Activated CD8-positive, alpha-beta T cell treated with anti-CD3 and anti-CD28 coated beads for 36 hours (primary cell): ENCODE measurements around the gene CFAP299. TPM values are rescaled to one million over a fixed set of nuclear protein-coding genes. Genes with fewer than 3 reads are reported as not detected.

Source experiments
- ATAC-seq: fragments of 200-7000 bp; cut with Tn5 transposase; one replicate; pipeline ENCODE4 v1.10.0; 2021; ENCODE audit warnings: mild to moderate bottlenecking, moderate library complexity
- CTCF ChIA-PET: fragments of 350-600 bp; sonication (Branson Sonifier 250); formaldehyde crosslinking; loops from one replicate; lab custom pipeline; 2021; ENCODE audit warnings: antibody characterized with exemption; lab: Charles Lee
- POLR2A ChIA-PET: fragments of 350-600 bp; sonication (Branson Sonifier 250); formaldehyde crosslinking; loops from one replicate; lab custom pipeline; 2021; ENCODE audit warnings: antibody characterized with exemption; lab: Charles Lee
- DNase-seq: peaks from one replicate; pipeline ENCODE4 v3.0.0-alpha.2; 2020
- H3K27ac Mint-ChIP-seq: one replicate; pipeline ENCODE4 v1.8.0; 2021; ENCODE audit warnings: mild to moderate bottlenecking, mixed read lengths
- H3K27me3 Mint-ChIP-seq: one replicate; pipeline ENCODE4 v1.8.0; 2021; ENCODE audit warnings: mixed read lengths
- H3K36me3 Mint-ChIP-seq: one replicate; pipeline ENCODE4 v1.8.0; 2021; ENCODE audit warnings: low read depth, mixed read lengths
- H3K4me1 Mint-ChIP-seq: one replicate; pipeline ENCODE4 v1.8.0; 2021; ENCODE audit warnings: low read depth, mixed read lengths
- H3K4me3 Mint-ChIP-seq: one replicate; pipeline ENCODE4 v1.8.0; 2021; ENCODE audit warnings: mild to moderate bottlenecking, moderate library complexity, mixed read lengths
- H3K9me3 Mint-ChIP-seq: one replicate; pipeline ENCODE4 v1.8.0; 2021; ENCODE audit warnings: mixed read lengths
- CTCF ChIP-seq: fragments of 200-600 bp; IDR thresholded peaks from one replicate; pipeline ENCODE4 v1.8.0; 2022; ENCODE audit warnings: antibody characterized with exemption, mild to moderate bottlenecking
- intact Hi-C: fragments of 100-400 bp; cut with micrococcal nuclease; formaldehyde crosslinking; loops from one replicate; pipeline ENCODE4 v1.10.0; 2022
- total RNA-seq, 2 experiments: library from RNA; stranded (reverse); gene quantifications; one replicate each; pipeline ENCODE4 v1.2.3, GENCODE V29; 2021

CFAP299 gene
- total RNA-seq, 2 experiments from 2014 or later, result not detected

DNA sequence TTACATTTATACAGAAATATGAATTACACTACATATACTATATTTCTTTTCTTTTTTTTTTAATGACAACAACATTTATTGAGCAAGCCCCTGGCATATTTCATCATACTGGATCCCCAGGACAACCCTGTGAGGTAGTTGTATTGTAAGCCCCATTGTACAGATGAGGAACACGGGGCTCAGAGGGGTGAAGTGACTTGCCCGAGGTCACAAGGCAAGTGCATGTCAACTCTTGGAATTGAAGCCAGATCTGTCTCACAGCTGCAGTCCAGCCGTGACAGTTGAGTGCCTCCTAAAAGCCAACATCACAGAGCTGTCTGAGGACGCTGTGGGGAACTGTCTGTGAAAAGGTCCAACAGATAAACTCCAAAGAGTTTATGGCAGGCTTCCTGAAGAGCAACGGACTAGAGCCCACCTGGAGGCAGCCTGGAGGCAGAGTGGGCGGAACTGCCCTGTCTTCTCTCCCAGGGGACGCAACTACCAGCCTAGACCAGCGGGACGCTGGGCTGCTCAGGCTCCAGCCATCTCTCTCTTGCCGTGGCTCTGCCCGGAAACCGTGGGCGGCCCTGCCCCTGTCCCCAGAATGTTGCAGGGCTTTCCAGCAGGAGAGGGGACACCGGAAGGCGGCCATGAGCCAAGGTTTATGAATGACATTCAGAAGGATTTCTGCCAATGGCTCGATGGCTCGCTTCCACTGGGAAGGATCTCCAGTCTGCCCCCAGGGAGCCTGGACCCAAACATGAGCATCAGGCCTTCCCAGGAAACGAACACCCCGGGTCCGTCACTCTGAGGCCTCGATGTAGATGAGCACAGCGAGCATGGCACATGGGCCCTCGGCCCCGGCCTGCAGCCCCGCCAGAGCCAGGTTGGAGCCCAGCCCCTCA, 50.1 kb downstream of the CFAP299 start:
- Mint-ChIP-seq H3K9me3 (no peaks in the 10 kb centered on the region), H3K4me1 (no peaks in the 10 kb centered on the region), H3K36me3 (no peaks in the 10 kb centered on the region), H3K27me3 (no peaks in the 10 kb centered on the region), H3K27ac (no peak overlapping the region), H3K4me3 (no peak overlapping the region)
- ChIA-PET POLR2A (no interaction called here), CTCF (no interaction called here)
- ATAC-seq (no peak), DNase-seq (no peak)
- TF ChIP-seq CTCF, result no peak
- intact Hi-C loops, result no loop called here

- Mint-ChIP-seq H3K36me3 (no peaks in the 10 kb centered on the region), H3K9me3 (no peaks in the 10 kb centered on the region), H3K27me3 (no peaks in the 10 kb centered on the region), H3K4me1 (no peaks in the 10 kb centered on the region), H3K4me3 (no peak overlapping the region), H3K27ac (no peak overlapping the region)
- TF ChIP-seq CTCF, result no peak
- CTCF ChIA-PET, result no interaction called here
- ATAC-seq (no peak), DNase-seq (no peak)
- intact Hi-C loops, result no loop called here
- POLR2A ChIA-PET, result no interaction called here
Measured at GRCh38 chr4:80386281-80386886, 50.9 kb downstream of the CFAP299 start.

GRCh38 chr4:80387390-80388283, 52.1 kb downstream of the CFAP299 start:
- no peak overlapping the region for H3K27ac Mint-ChIP-seq
- intact Hi-C loops, result no loop called here
- no peaks in the 10 kb centered on the region for H3K4me1 Mint-ChIP-seq
- POLR2A ChIA-PET, result no interaction called here
- DNase-seq (no peak), ATAC-seq (no peak)
- no peaks in the 10 kb centered on the region for H3K27me3 Mint-ChIP-seq
- no peaks in the 10 kb centered on the region for H3K36me3 Mint-ChIP-seq
- H3K4me3 Mint-ChIP-seq, result no peak overlapping the region
- CTCF ChIA-PET, result no interaction called here
- no peaks in the 10 kb centered on the region for H3K9me3 Mint-ChIP-seq
- TF ChIP-seq CTCF, result no peak

DNA sequence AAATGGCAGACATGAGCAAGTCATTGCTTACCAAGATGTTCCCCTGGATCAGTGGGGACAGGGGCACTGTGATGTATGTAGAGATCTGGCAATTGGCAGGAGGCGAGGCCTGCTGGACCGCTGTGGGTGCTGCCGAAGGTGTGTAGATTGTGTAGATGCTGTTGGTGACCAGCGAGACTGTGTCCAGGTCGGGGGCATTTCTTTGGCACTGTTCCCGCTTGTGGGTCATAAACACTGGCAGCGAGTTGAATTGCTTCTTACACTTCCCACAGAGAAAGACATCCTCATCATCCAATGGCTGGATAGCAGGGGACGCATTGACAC, 52.7 kb downstream of the CFAP299 start:
- Mint-ChIP-seq H3K27ac (no peak overlapping the region), H3K4me1 (no peaks in the 10 kb centered on the region), H3K27me3 (no peaks in the 10 kb centered on the region), H3K36me3 (no peaks in the 10 kb centered on the region), H3K9me3 (no peaks in the 10 kb centered on the region), H3K4me3 (no peak overlapping the region)
- ATAC-seq, result no peak
- DNase-seq, result no peak
- intact Hi-C loops, result no loop called here
- CTCF ChIA-PET, result no interaction called here
- POLR2A ChIA-PET, result no interaction called here
- no peak for TF ChIP-seq CTCF
